HepG2 (cell line): Measurements from ENCODE around the gene ACSS3. TPM values are rescaled to one million over a fixed set of nuclear protein-coding genes. Genes with fewer than 3 reads are reported as not detected.

Source experiments
- ADNP ChIP-seq: sonication (generic); formaldehyde crosslinking; IDR thresholded peaks from 2 replicates; pipeline ENCODE4 v1.4.0; 2020; ENCODE audit warnings: missing genetic modification reagents
- AKAP8 ChIP-seq: sonication (generic); formaldehyde crosslinking; IDR thresholded peaks from 2 replicates; pipeline ENCODE4 v1.5.1; 2020; ENCODE audit warnings: mild to moderate bottlenecking, missing genetic modification reagents
- BCL3 ChIP-seq: sonication (generic); formaldehyde crosslinking; IDR thresholded peaks from 2 replicates; pipeline ENCODE4 v1.5.1; 2020; ENCODE audit warnings: mild to moderate bottlenecking, missing genetic modification reagents, moderate library complexity
- CBX5 ChIP-seq: sonication (generic); formaldehyde crosslinking; IDR thresholded peaks from 2 replicates; pipeline ENCODE4 v1.4.0; 2020; ENCODE audit warnings: missing genetic modification reagents, borderline replicate concordance
- DPF2 ChIP-seq: sonication (generic); formaldehyde crosslinking; IDR thresholded peaks from 2 replicates; pipeline ENCODE4 v1.4.0; 2020; ENCODE audit warnings: mild to moderate bottlenecking, low read depth, missing genetic modification reagents, borderline replicate concordance
- KDM6A ChIP-seq: IDR thresholded peaks from 2 replicates; pipeline ENCODE4 v1.6.1; 2016; ENCODE audit warnings: low read depth
- KIAA2018 ChIP-seq: sonication (generic); formaldehyde crosslinking; IDR thresholded peaks from 2 replicates; pipeline ENCODE4 v1.5.0; 2020; ENCODE audit warnings: mild to moderate bottlenecking, missing genetic modification reagents, borderline replicate concordance
- PAF1 ChIP-seq: IDR thresholded peaks from 2 replicates; pipeline ENCODE4 v1.6.1; 2016; ENCODE audit warnings: missing genetic modification reagents, missing compliant biosample characterization
- RBM22 ChIP-seq: fragments of 200-400 bp; formaldehyde crosslinking; optimal IDR thresholded peaks from 2 replicates; pipeline ENCODE3; 2017; ENCODE audit warnings: mild to moderate bottlenecking, low read length, moderate library complexity
- TGIF2 ChIP-seq: IDR thresholded peaks from 2 replicates; pipeline ENCODE4 v1.6.1; 2016; ENCODE audit warnings: control low read depth, missing compliant biosample characterization
- ZBTB3 ChIP-seq: sonication (generic); formaldehyde crosslinking; IDR thresholded peaks from 2 replicates; pipeline ENCODE4 v1.4.0; 2020; ENCODE audit warnings: low read depth, mild to moderate bottlenecking, moderate library complexity, missing genetic modification reagents, borderline replicate concordance
- ZFY ChIP-seq: sonication (generic); formaldehyde crosslinking; IDR thresholded peaks from 2 replicates; pipeline ENCODE4 v1.4.0; 2020; ENCODE audit warnings: missing genetic modification reagents
- ZNF33A ChIP-seq: sonication (generic); formaldehyde crosslinking; IDR thresholded peaks from 2 replicates; pipeline ENCODE4 v1.5.1; 2020; ENCODE audit warnings: missing genetic modification reagents, mild to moderate bottlenecking, moderate library complexity, borderline replicate concordance
- ZNF569 ChIP-seq: sonication (generic); formaldehyde crosslinking; IDR thresholded peaks from 2 replicates; pipeline ENCODE4 v1.5.0; 2020; ENCODE audit warnings: mild to moderate bottlenecking, missing genetic modification reagents, moderate library complexity, borderline replicate concordance
- polyA plus RNA-seq, 8 experiments: library from polyadenylated mRNA; depleted of rRNA in 3 of 8; stranded (reverse) in 7 of 8; unstranded in 1 of 8; fragments of >200 nt; fragmentation: Illumina TruSeq in 4 of 8; extraction: Trizol in 4 of 8; gene quantifications; 2 replicates each; pipeline versions ENCODE4 v1.2.1 to v1.2.3, GENCODE V29; 2011 to 2016; ENCODE audit warnings: low read depth in 4 of 8, missing spikeins in 1 of 8, mixed read lengths in 1 of 8; ENCODE audit not compliant: insufficient read depth in 1 of 8
- total RNA-seq, 5 experiments: library from RNA; depleted of rRNA; stranded (reverse); fragments of >200 nt; fragmentation: Illumina TruSeq; extraction: Trizol; gene quantifications; 2 replicates each; pipeline ENCODE4 v1.2.3, GENCODE V29; 2016; ENCODE audit warnings: low read depth in 1 of 5
- TF ChIP-seq, protein P1 (sequence below): sonication (generic); formaldehyde crosslinking; conservative IDR thresholded peaks from 2 replicates; pipeline ENCODE4 v1.8.0; 2022; ENCODE audit warnings: mild to moderate bottlenecking, moderate library complexity, missing genetic modification reagents
- TF ChIP-seq, protein P2 (sequence below): sonication (generic); formaldehyde crosslinking; IDR thresholded peaks from 2 replicates; pipeline ENCODE4 v1.4.0; 2020; ENCODE audit warnings: missing genetic modification reagents; ENCODE audit errors: not compliant biosample characterization
- TF ChIP-seq, protein P3 (sequence below): sonication (generic); formaldehyde crosslinking; conservative IDR thresholded peaks from 2 replicates; pipeline ENCODE4 v1.4.0; 2020; ENCODE audit warnings: missing genetic modification reagents

ACSS3 gene
- total and polyA plus RNA-seq, 2 of the 13 experiments (the other 11 are each of a cell fraction or from before 2014, with no cell fraction given): 79.5 to 86.3 TPM

DNA sequence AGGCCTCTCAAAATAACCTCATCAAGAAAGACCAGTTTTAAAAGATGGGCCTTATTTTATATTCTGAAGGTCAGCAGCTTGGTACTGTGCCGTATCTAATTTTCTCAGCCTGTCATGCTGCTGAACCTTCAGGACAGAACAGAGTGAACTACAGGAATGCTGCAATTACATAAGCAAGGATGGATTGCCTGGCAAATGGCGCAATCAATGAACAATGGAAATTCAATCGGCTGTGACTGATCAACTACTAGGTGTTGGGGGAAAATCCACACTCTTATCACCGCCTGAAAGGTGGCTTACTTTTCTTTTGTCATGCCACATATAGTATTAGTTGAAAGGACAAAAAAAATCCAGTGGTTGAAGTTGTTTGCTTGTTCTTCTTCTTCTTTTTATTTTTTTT, 8.5 kb downstream of the ACSS3 start (continued):
- peak; percentile 82 for TF ChIP-seq DPF2 (CRISPR knock-in tag)
- TF ChIP-seq ADNP (CRISPR knock-in tag): no peak
- TF ChIP-seq RBM22: peak; percentile 27
- TF ChIP-seq PAF1 (CRISPR knock-in tag): no peak
- TF ChIP-seq TGIF2: peak; percentile 50; the same call in 1 of the 2 replicates
- no peak for TF ChIP-seq KIAA2018 (CRISPR knock-in tag)
- TF ChIP-seq ZNF569 (CRISPR knock-in tag): no peak
- no peak for TF ChIP-seq BCL3 (CRISPR knock-in tag)
- TF ChIP-seq AKAP8 (CRISPR knock-in tag): no peak
- TF ChIP-seq, protein P1, sequence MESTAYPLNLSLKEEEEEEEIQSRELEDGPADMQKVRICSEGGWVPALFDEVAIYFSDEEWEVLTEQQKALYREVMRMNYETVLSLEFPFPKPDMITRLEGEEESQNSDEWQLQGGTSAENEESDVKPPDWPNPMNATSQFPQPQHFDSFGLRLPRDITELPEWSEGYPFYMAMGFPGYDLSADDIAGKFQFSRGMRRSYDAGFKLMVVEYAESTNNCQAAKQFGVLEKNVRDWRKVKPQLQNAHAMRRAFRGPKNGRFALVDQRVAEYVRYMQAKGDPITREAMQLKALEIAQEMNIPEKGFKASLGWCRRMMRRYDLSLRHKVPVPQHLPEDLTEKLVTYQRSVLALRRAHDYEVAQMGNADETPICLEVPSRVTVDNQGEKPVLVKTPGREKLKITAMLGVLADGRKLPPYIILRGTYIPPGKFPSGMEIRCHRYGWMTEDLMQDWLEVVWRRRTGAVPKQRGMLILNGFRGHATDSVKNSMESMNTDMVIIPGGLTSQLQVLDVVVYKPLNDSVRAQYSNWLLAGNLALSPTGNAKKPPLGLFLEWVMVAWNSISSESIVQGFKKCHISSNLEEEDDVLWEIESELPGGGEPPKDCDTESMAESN (CRISPR knock-in tag): 0 out of 2 replicates have a peak, but pooled peaks have one; percentile 55
- TF ChIP-seq, protein P2, sequence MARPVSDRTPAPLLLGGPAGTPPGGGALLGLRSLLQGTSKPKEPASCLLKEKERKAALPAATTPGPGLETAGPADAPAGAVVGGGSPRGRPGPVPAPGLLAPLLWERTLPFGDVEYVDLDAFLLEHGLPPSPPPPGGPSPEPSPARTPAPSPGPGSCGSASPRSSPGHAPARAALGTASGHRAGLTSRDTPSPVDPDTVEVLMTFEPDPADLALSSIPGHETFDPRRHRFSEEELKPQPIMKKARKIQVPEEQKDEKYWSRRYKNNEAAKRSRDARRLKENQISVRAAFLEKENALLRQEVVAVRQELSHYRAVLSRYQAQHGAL (CRISPR knock-in tag): no peak
- no peak for TF ChIP-seq ZFY
- TF ChIP-seq, protein P3, sequence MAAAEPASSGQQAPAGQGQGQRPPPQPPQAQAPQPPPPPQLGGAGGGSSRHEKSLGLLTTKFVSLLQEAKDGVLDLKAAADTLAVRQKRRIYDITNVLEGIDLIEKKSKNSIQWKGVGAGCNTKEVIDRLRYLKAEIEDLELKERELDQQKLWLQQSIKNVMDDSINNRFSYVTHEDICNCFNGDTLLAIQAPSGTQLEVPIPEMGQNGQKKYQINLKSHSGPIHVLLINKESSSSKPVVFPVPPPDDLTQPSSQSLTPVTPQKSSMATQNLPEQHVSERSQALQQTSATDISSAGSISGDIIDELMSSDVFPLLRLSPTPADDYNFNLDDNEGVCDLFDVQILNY (CRISPR knock-in tag): no peak
- TF ChIP-seq CBX5 (CRISPR knock-in tag): no peak
- TF ChIP-seq ZNF33A (CRISPR knock-in tag): no peak
- no peak for TF ChIP-seq ZBTB3 (CRISPR knock-in tag)
- 0 out of 2 replicates have a peak, but pooled peaks have one; percentile 32 for TF ChIP-seq KDM6A (CRISPR knock-in tag)
